Adrenal gland (tissue), 5 donors: ENCODE measurements around the gene CHMP1A.

Experiments
- POLR2A ChIP-seq, 2 donors: fragments of 450-650 bp; IDR thresholded peaks; one replicate each; pipeline ENCODE4 v1.6.1; 2017; ENCODE audit warnings: antibody characterized with exemption in 2 of 2, mild to moderate bottlenecking in 2 of 2, moderate library complexity in 1 of 2
- TF ChIP-seq, protein P1 (sequence below), 6 experiments: fragments of 450-650 bp in 4 of 6; fragments of 200-600 bp in 2 of 6; sonication (generic) in 1 of 6; IDR thresholded peaks; 1 replicate in 5 of 6; 2 replicates in 1 of 6; pipeline versions ENCODE4 v1.5.1 to v1.8.0; 2016 to 2021; ENCODE audit warnings: antibody characterized with exemption in 6 of 6, mild to moderate bottlenecking in 2 of 6, moderate library complexity in 1 of 6
- donor health status: DM: no; HTN: no; CAD: no.

DNA sequence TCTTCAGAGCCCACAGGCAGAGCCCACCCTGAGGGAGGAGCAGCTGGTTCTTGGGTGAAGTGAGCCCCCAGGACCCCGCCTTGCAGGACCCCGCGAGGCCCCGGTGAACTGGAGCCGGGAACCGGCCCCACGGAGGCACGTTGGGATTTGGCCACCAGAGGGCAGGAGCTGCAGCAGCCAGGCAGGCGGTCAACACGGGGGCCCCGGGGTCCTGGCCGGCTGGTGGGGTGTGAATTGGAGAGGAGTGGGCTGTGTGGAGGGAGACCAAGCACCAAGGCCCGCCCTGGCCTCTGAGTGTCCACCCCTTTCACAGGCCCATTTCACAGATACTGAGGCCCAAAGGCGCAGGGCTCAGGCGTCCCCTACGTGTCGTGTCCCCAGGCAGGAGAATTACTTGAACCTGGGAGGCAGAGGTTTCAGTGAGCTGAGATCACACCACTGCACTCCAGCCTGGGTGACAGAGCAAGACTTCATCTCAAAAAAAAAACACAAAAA, 41.9 kb downstream of the CHMP1A start:
- no peak for TF ChIP-seq POLR2A (IDR thresholded peaks at IDR 0.05)
- TF ChIP-seq, protein P1, sequence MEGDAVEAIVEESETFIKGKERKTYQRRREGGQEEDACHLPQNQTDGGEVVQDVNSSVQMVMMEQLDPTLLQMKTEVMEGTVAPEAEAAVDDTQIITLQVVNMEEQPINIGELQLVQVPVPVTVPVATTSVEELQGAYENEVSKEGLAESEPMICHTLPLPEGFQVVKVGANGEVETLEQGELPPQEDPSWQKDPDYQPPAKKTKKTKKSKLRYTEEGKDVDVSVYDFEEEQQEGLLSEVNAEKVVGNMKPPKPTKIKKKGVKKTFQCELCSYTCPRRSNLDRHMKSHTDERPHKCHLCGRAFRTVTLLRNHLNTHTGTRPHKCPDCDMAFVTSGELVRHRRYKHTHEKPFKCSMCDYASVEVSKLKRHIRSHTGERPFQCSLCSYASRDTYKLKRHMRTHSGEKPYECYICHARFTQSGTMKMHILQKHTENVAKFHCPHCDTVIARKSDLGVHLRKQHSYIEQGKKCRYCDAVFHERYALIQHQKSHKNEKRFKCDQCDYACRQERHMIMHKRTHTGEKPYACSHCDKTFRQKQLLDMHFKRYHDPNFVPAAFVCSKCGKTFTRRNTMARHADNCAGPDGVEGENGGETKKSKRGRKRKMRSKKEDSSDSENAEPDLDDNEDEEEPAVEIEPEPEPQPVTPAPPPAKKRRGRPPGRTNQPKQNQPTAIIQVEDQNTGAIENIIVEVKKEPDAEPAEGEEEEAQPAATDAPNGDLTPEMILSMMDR (IDR thresholded peaks at IDR 0.05): peak; percentile 34 to 66 (median 53)
